GM13976 (cell line): ENCODE data around the gene TMEM175.

Experiments used
- DNase-seq: peaks from one replicate; pipeline ENCODE4 v3.0.0; 2012; ENCODE audit warnings: low spot score
- CTCF ChIP-seq: IDR thresholded peaks from 2 replicates; pipeline ENCODE4 v1.5.1; 2012; ENCODE audit warnings: borderline replicate concordance, mild to moderate bottlenecking; ENCODE audit not compliant: insufficient read depth; ENCODE audit errors: extremely low read depth, missing control alignments, control extremely low read depth
- in situ Hi-C: fragments of 300-500 bp; cut with MboI; formaldehyde crosslinking; loops from one replicate; pipeline ENCODE4 v1.12.0; 2022; ENCODE audit warnings: low sequenced_read_pairs, mixed read lengths, inconsistent platforms; ENCODE audit not compliant: unreplicated experiment

The TMEM175 gene

GRCh38 chr4:898869-899555 lies 33.2 kb upstream of the TMEM175 start:
- in situ Hi-C loops, result no loop called here
- DNase-seq, result no peak
- no peak for TF ChIP-seq CTCF

- TF ChIP-seq CTCF, result no peak
- in situ Hi-C loops, result no loop called here
- DNase-seq, result no peak
Measured at GRCh38 chr4:899556-899906, 32.7 kb upstream of the TMEM175 start.

GRCh38 chr4:900073-900472 lies 32.2 kb upstream of the TMEM175 start:
- TF ChIP-seq CTCF, result no peak
- DNase-seq, result no peak
- in situ Hi-C loops, result no loop called here

GRCh38 chr4:900721-901120 lies 31.5 kb upstream of the TMEM175 start:
- DNase-seq, result no peak
- TF ChIP-seq CTCF, result no peak
- in situ Hi-C loops, result no loop called here

GRCh38 chr4:901192-901910 lies 30.9 kb upstream of the TMEM175 start:
- in situ Hi-C loops, result no loop called here
- no peak for DNase-seq
- no peak for TF ChIP-seq CTCF

GRCh38 chr4:903066-904046 lies 28.9 kb upstream of the TMEM175 start:
- no peak for DNase-seq
- TF ChIP-seq CTCF, result no peak

More at GRCh38 chr4:903066-904046, 28.9 kb upstream of the TMEM175 start:
- in situ Hi-C loops, result no loop called here
